ENCODE measurements around the gene RASGRP1.
"Not testable (repeated sequence)": the region's sequence is repeated elsewhere in the genome, so short reads cannot be mapped to it uniquely, and the experiment has no call there.

The RASGRP1 gene

GRCh38 chr15:38564557-38565286 lies at the start of gene RASGRP1:
TSS of gene RASGRP1 (minus strand) at chr15:38564814. CDS start at chr15:38564628, 186 bp downstream.
- DNase-seq (ENCODE audit: low read depth): peak; percentile 14

- DNase-seq (ENCODE audit: low read depth): no peak
Measured at GRCh38 chr15:38613085-38613484, 48.5 kb upstream of the RASGRP1 start.

GRCh38 chr15:38612159-38612863 lies 47.7 kb upstream of the RASGRP1 start:
- no peak for DNase-seq (ENCODE audit: low read depth)

- no peak for DNase-seq (ENCODE audit: low read depth)
Measured at GRCh38 chr15:38611228-38611627, 46.6 kb upstream of the RASGRP1 start.

- DNase-seq (ENCODE audit: low read depth): no peak
Measured at GRCh38 chr15:38610748-38611147, 46.1 kb upstream of the RASGRP1 start.

GRCh38 chr15:38609097-38609738 lies 44.6 kb upstream of the RASGRP1 start:
- DNase-seq (ENCODE audit: low read depth): no peak

GRCh38 chr15:38608682-38609081 lies 44.1 kb upstream of the RASGRP1 start:
- no peak for DNase-seq (ENCODE audit: low read depth)

- DNase-seq (ENCODE audit: low read depth): no peak
Measured at GRCh38 chr15:38605744-38606143, 41.1 kb upstream of the RASGRP1 start.

GRCh38 chr15:38603672-38604071 lies 39.1 kb upstream of the RASGRP1 start:
- no peak for DNase-seq (ENCODE audit: low read depth)

- DNase-seq (ENCODE audit: low read depth): no peak
Measured at GRCh38 chr15:38602910-38603670, 38.5 kb upstream of the RASGRP1 start.

- no peak for DNase-seq (ENCODE audit: low read depth)
Measured at GRCh38 chr15:38600236-38600635, 35.6 kb upstream of the RASGRP1 start.

GRCh38 chr15:38598749-38599148 lies 34.1 kb upstream of the RASGRP1 start:
- DNase-seq (ENCODE audit: low read depth): no peak

- no peak for DNase-seq (ENCODE audit: low read depth)
Measured at GRCh38 chr15:38597219-38597800, 32.7 kb upstream of the RASGRP1 start.

GRCh38 chr15:38593524-38593923 lies 28.9 kb upstream of the RASGRP1 start:
- DNase-seq (ENCODE audit: low read depth): no peak

GRCh38 chr15:38589502-38589901 lies 24.9 kb upstream of the RASGRP1 start:
- DNase-seq (ENCODE audit: low read depth): peak; percentile 55

GRCh38 chr15:38588672-38589071 lies 24.1 kb upstream of the RASGRP1 start:
- DNase-seq (ENCODE audit: low read depth): no peak

GRCh38 chr15:38587214-38587613 lies 22.6 kb upstream of the RASGRP1 start:
- DNase-seq (ENCODE audit: low read depth): no peak

GRCh38 chr15:38586005-38586404 lies 21.4 kb upstream of the RASGRP1 start:
- DNase-seq (ENCODE audit: low read depth): not testable (repeated sequence)

GRCh38 chr15:38578626-38579025 lies 14.0 kb upstream of the RASGRP1 start:
- DNase-seq (ENCODE audit: low read depth): no peak

GRCh38 chr15:38577424-38577987 lies 12.9 kb upstream of the RASGRP1 start:
- no peak for DNase-seq (ENCODE audit: low read depth)

- no peak for DNase-seq (ENCODE audit: low read depth)
Measured at GRCh38 chr15:38576837-38577236, 12.2 kb upstream of the RASGRP1 start.

- DNase-seq (ENCODE audit: low read depth): no peak
Measured at GRCh38 chr15:38576261-38576660, 11.6 kb upstream of the RASGRP1 start.
